ENCODE measurements around the gene STAT6. TPM values are rescaled to one million over a fixed set of nuclear protein-coding genes. Genes with fewer than 3 reads are reported as not detected.

The STAT6 gene
- total and polyA plus RNA-seq, 10 of the 15 experiments (the other 5 are each of a cell fraction or from before 2014, with no cell fraction given) = 14.2 to 176 (median 89.6) TPM

- no peak for TF ChIP-seq ELK1 (IDR thresholded peaks at IDR 0.05; ENCODE audit: low read depth, low read length)
- TF ChIP-seq CREM (IDR thresholded peaks at IDR 0.05; ENCODE audit: low read depth) = peak; percentile 49; the same call in 1 of the 2 replicates
- TF ChIP-seq SREBF1 (IDR thresholded peaks at IDR 0.05; ENCODE audit: low read length) = no peak
- peak; percentile 52; the same call in 1 of the 2 replicates for TF ChIP-seq ZBED1 (IDR thresholded peaks at IDR 0.05; ENCODE audit: borderline replicate concordance)
- TF ChIP-seq RFX5 (IDR thresholded peaks at IDR 0.05; ENCODE audit: low read depth, low read length) = no peak
- no peak for TF ChIP-seq USF2 (IDR thresholded peaks at IDR 0.05; ENCODE audit: borderline replicate concordance, low read depth, low read length)
- TF ChIP-seq NR2C1 (IDR thresholded peaks at IDR 0.05) = no peak
- no peak for TF ChIP-seq PAX8 (IDR thresholded peaks at IDR 0.05)
- no peak for TF ChIP-seq ZNF384 (IDR thresholded peaks at IDR 0.05; ENCODE audit: borderline replicate concordance, low read depth, low read length)
- TF ChIP-seq SIN3A (IDR thresholded peaks at IDR 0.05; ENCODE audit: low read depth, low read length) = no peak; the same call in 1 of the 2 replicates
- peak; percentile 56 to 82 (median 81) for TF ChIP-seq CTCF (IDR thresholded peaks at IDR 0.05 in 2 of 3, conservative IDR thresholded peaks at IDR 0.05 in 1 of 3; ENCODE audit: control insufficient read depth in 2 of 3, extremely low read depth in 1 of 3, insufficient read depth in 1 of 3, low read depth in 3 of 3, low read length in 3 of 3)
- no peak for TF ChIP-seq ESRRA (IDR thresholded peaks at IDR 0.05; ENCODE audit: low read length)
- TF ChIP-seq POLR2AphosphoS5 (IDR thresholded peaks at IDR 0.05; ENCODE audit: low read length) = no peak; the same call in 1 of the 2 replicates
- TF ChIP-seq JUNB (IDR thresholded peaks at IDR 0.05) = no peak
- no peak for TF ChIP-seq ATF7 (IDR thresholded peaks at IDR 0.05; ENCODE audit: low read depth)
- TF ChIP-seq HDAC2 (IDR thresholded peaks at IDR 0.05) = no peak
- TF ChIP-seq NR2C2 (IDR thresholded peaks at IDR 0.05; ENCODE audit: borderline replicate concordance, control insufficient read depth, insufficient read length, low read depth) = no peak
- TF ChIP-seq RUNX3 (IDR thresholded peaks at IDR 0.05; ENCODE audit: low read length) = no peak
- 0 out of 2 replicates have a peak, but pooled peaks have one; percentile 50 for TF ChIP-seq RCOR1 (conservative IDR thresholded peaks at IDR 0.05; ENCODE audit: low read depth, low read length)
- TF ChIP-seq HDAC6 (IDR thresholded peaks at IDR 0.05; ENCODE audit: unreplicated experiment) = no peak
- TF ChIP-seq CBFB (IDR thresholded peaks at IDR 0.05; ENCODE audit: low read depth) = no peak; the same call in 1 of the 2 replicates
- TF ChIP-seq SP1 (IDR thresholded peaks at IDR 0.05; ENCODE audit: low read depth, low read length) = no peak
- no peak for TF ChIP-seq RAD51 (IDR thresholded peaks at IDR 0.05)
- TF ChIP-seq EZH2 (IDR thresholded peaks at IDR 0.05; ENCODE audit: borderline replicate concordance, control insufficient read depth, low read depth, low read length) = no peak
Observed at GRCh38 chr12:57093415-57094207, 17.6 kb downstream of the STAT6 start (continued).
